ENCODE measurements around the gene FAM89B.

DNA sequence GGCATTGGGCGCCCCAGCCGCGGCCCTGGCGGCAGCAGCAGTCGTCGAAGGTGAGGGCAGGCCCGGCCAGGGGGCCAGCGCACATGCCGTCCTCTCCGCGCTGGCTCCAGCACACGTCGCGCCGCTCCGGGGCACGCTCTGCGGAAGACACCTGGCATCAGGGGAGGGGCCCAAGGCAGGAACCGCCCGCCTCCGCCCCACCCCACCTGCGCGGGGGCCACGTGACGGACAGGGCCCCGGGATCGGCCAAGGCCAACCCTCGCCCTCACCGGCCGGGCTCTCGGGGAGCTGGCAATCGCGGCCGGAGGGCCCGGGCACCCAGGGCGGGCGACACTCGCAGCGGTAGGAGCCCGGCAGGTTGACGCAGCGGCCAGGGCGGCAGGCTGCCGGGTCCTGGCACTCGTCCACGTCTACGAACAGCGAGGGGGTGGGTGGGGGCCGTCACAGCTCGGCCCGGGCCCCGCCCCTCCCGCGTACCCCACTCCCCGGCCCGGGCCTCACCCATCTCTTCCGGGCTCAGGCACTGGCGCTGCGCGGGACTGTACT lies 32.5 kb upstream of the FAM89B start:
- TF ChIP-seq CTCF (IDR thresholded peaks at IDR 0.05; ENCODE audit: insufficient read depth, low read length, poor library complexity, severe bottlenecking) = no peak
- TF ChIP-seq EZH2phosphoT487 (conservative IDR thresholded peaks at IDR 0.05; ENCODE audit: low read length) = no peak

Data from SU-DHL-6 (cell line).